ENCODE data around the gene PIMREG.

Gene PIMREG

GRCh38 chr17:6462692-6463091 is 18.4 kb downstream of the PIMREG start:
- no peak for DNase-seq

GRCh38 chr17:6463616-6464445 is 19.6 kb downstream of the PIMREG start:
- DNase-seq = no peak

GRCh38 chr17:6464446-6465041 is 20.3 kb downstream of the PIMREG start:
- DNase-seq = no peak

GRCh38 chr17:6465206-6466003 is 21.1 kb downstream of the PIMREG start:
- DNase-seq = no peak

- no peak for DNase-seq
These were observed 23.3 kb downstream of the PIMREG start for GRCh38 chr17:6467567-6467966.

- no peak for DNase-seq
These were observed 24.0 kb downstream of the PIMREG start for GRCh38 chr17:6468051-6468790.

GRCh38 chr17:6470146-6470718 is 26.0 kb downstream of the PIMREG start:
- DNase-seq = no peak

- DNase-seq = no peak
These were observed 26.7 kb downstream of the PIMREG start for GRCh38 chr17:6470751-6471521.

GRCh38 chr17:6471531-6472465 is 27.5 kb downstream of the PIMREG start:
- DNase-seq = peak; percentile 70

- DNase-seq = no peak
These were observed 28.3 kb downstream of the PIMREG start for GRCh38 chr17:6472517-6472916.

- peak; percentile 61 for DNase-seq
These were observed 29.0 kb downstream of the PIMREG start for GRCh38 chr17:6473128-6473767.

- DNase-seq = no peak
These were observed 30.1 kb downstream of the PIMREG start for GRCh38 chr17:6474376-6474775.

- DNase-seq = no peak
These were observed 30.7 kb downstream of the PIMREG start for GRCh38 chr17:6474906-6475305.

GRCh38 chr17:6475411-6475810 is 31.2 kb downstream of the PIMREG start:
- DNase-seq = no peak

- DNase-seq = no peak
These were observed 32.0 kb downstream of the PIMREG start for GRCh38 chr17:6476076-6476809.

- DNase-seq = no peak
These were observed 32.5 kb downstream of the PIMREG start for GRCh38 chr17:6476810-6477179.

- DNase-seq = no peak
These were observed 33.7 kb downstream of the PIMREG start for GRCh38 chr17:6477831-6478383.

GRCh38 chr17:6478486-6478885 is 34.2 kb downstream of the PIMREG start:
- no peak for DNase-seq
